LNCaP clone FGC (cell line): ENCODE results near the gene PXMP4.

Experiments used
- DNase-seq: peaks from one replicate; pipeline ENCODE4 v3.0.0-alpha.2; 2011; ENCODE audit warnings: low read depth
- H3K4me3 ChIP-seq: 2 replicates; pipeline ENCODE4 v1.5.1; 2011; ENCODE audit warnings: mild to moderate bottlenecking, low read depth, low read length, control low read depth
- TF ChIP-seq, protein P1 (sequence below): IDR thresholded peaks from 2 replicates; pipeline ENCODE4 v1.5.1; 2012; ENCODE audit warnings: mild to moderate bottlenecking; ENCODE audit not compliant: control insufficient read depth, insufficient read depth; ENCODE audit errors: extremely low read depth

Gene PXMP4

DNA sequence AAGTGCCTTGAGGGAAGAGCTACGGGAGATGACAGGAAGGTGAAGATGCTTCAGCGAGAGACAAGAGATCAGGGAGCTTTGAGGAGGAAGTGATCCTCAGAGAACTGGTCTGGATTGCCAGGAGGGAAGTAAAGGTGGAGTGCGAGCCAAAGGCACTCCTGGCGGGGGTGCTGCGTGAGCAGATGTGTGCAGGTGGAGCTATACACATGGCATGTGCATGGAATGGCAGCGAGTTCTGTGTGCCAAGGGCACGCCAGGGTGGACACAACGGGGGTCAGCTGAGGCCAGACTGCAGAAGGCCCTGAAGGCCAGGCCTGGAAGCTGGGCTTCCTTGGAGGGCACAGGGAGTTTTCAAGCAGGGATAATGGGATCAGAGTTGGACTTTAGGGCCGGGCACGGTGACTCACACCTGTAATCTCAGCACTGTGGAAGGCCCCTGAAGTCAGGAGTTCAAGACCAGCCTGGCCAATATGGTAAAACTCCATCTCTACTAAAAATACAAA, 6.2 kb downstream of the PXMP4 start:
- H3K4me3 ChIP-seq = no peak overlapping the region
- no peak for DNase-seq
- TF ChIP-seq, protein P1, sequence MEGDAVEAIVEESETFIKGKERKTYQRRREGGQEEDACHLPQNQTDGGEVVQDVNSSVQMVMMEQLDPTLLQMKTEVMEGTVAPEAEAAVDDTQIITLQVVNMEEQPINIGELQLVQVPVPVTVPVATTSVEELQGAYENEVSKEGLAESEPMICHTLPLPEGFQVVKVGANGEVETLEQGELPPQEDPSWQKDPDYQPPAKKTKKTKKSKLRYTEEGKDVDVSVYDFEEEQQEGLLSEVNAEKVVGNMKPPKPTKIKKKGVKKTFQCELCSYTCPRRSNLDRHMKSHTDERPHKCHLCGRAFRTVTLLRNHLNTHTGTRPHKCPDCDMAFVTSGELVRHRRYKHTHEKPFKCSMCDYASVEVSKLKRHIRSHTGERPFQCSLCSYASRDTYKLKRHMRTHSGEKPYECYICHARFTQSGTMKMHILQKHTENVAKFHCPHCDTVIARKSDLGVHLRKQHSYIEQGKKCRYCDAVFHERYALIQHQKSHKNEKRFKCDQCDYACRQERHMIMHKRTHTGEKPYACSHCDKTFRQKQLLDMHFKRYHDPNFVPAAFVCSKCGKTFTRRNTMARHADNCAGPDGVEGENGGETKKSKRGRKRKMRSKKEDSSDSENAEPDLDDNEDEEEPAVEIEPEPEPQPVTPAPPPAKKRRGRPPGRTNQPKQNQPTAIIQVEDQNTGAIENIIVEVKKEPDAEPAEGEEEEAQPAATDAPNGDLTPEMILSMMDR = no peak

DNA sequence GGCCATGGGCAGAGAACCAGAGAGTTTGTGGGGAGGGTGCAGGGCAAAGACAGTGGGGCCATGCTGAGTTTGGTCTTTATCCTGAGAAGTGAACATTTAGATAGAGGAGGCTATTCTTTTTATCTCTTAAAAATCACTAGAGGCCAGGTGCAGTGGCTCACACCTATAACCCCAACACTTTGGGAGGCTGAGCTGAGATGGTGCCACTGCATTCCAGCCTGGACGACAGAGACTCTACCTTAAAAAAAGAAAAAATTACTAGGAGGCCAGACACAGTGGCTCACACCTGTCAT, 8.7 kb downstream of the PXMP4 start:
- TF ChIP-seq, protein P1 = no peak
- DNase-seq = no peak
- no peak overlapping the region for H3K4me3 ChIP-seq

DNA sequence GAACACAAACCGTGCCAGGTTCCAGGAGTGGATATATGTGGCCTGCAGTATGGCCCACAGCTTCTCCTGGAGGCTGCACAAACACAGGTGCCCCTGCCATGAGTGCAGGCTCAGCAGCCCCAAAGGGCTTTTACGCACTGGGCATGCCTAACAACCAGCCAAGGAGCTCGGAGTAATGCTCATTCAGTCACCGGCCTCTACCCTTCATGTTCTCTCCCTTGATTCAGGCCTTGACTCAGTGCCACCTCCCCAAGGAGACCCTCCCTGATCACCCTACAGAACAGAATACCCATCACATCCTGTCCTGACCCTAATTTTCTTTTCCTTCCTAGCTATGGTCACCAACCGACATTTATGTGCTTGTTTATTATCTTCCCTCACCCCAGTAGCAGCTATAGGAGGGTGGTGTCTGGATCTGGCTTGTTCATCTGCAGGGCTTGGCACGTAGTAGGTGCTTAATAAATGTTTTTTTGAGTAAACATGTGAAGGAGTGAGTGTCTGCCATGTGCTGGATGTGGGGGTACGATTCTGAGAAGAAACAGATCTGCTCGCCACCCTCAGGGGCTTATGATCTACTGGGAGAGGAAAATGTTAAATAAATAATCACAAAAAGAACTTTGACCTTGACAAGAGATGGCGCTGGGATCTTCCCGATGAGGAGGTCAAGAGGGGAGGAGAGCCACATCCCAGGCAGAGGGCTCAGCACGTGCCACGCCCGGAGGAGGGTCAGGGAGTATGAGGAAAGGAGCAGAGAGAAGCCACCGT, 9.2 kb downstream of the PXMP4 start:
- TF ChIP-seq, protein P1 = no peak
- no peak overlapping the region for H3K4me3 ChIP-seq
- no peak for DNase-seq

DNA sequence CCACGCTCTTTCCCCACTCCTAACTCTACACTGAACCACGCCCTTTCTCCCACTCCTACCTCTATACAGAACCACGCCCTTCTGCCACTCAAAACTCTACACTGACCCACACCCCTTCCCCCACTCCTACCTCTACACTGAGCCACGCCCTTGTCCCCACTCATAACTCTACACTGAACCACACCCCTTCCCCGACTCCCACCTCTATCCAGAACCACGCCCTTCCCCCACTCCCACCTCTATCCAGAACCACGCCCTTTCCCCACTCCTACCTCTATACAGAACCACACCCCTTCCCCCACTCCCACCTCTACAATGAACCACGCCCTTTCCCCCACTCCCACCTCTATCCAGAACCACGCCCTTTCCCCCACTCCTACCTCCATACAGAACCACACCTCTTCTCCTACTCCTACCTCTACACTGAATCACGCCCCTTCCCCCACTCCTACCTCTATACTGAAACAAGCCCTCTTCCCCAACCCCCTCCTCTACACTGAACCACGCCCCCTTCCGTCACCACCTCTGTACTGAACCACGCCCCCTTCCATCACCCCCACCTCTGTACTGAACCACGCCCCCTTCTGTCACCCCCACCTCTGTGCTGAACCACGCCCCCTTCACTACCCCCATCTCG, 10.1 kb downstream of the PXMP4 start:
- H3K4me3 ChIP-seq = no peak overlapping the region
- TF ChIP-seq, protein P1 = no peak
- DNase-seq = no peak

DNA sequence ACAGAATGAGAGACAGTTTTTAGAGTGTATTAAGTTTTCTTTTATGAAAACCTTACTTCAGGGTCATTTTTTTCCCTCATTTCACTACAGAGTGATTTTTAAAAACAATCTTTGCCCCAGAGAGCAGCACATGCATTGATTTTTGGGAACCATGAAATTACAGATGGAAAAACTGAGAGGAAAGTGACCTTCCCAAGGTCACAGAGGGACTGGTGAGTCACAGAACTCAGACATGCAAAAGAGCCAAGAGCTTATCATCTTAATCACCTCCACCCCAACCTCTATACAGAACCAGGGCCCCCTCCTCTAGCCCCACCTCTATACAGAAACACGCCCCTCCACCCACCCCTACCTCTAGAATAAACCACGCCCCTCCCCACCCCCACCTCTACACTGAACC, 10.7 kb downstream of the PXMP4 start:
- no peak for DNase-seq
- no peak overlapping the region for H3K4me3 ChIP-seq
- TF ChIP-seq, protein P1 = no peak

DNA sequence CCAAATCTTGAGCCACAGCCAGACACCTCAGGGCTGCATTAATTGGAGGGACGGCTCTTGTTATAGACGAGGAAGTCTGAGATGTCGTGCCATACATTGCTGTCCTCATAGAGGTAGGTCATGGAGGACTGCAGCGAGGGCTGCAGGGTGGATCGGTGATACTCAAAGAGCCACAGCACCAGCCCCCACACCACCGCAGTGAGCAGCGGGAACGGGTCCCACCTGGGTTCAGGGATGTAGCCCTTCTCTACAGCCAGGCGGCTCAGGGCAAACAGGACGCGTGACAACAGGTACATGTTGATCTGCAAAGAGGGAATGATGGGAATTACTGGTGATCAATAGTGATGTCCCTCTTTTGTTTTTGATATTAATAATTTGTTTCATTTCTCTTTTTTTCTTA, 12.4 kb downstream of the PXMP4 start:
- no peak overlapping the region for H3K4me3 ChIP-seq
- TF ChIP-seq, protein P1 = no peak
- no peak for DNase-seq
